GM18520 (cell line): ENCODE results near the gene DPH1.
"Not testable (repeated sequence)": the region's sequence is repeated elsewhere in the genome, so short reads cannot be mapped to it uniquely, and the experiment has no call there.

Experiments used
- ATAC-seq: cut with Tn5 transposase; IDR thresholded peaks from one replicate; pipeline ENCODE4 v1.9.1; 2021; ENCODE audit not compliant: unreplicated experiment

Gene DPH1

GRCh38 chr17:2008332-2009126 lies 21.4 kb upstream of the DPH1 start:
- ATAC-seq, result no peak

GRCh38 chr17:2009737-2010136 lies 20.2 kb upstream of the DPH1 start:
- ATAC-seq, result no peak

- ATAC-seq, result no peak
Observed at GRCh38 chr17:2011411-2012371, 18.3 kb upstream of the DPH1 start.

- no peak for ATAC-seq
Observed at GRCh38 chr17:2012499-2012898, 17.5 kb upstream of the DPH1 start.

- ATAC-seq, result not testable (repeated sequence)
Observed at GRCh38 chr17:2013220-2013993, 16.5 kb upstream of the DPH1 start.

- ATAC-seq, result no peak
Observed at GRCh38 chr17:2013994-2014317, 16.0 kb upstream of the DPH1 start.

- no peak for ATAC-seq
Observed at GRCh38 chr17:2015314-2015713, 14.6 kb upstream of the DPH1 start.

- ATAC-seq, result no peak
Observed at GRCh38 chr17:2016494-2016893, 13.5 kb upstream of the DPH1 start.

GRCh38 chr17:2017274-2017941 lies 12.5 kb upstream of the DPH1 start:
- ATAC-seq, result no peak

- no peak for ATAC-seq
Observed at GRCh38 chr17:2018716-2019510, 11.0 kb upstream of the DPH1 start.

- ATAC-seq, result no peak
Observed at GRCh38 chr17:2019723-2020122, 10.2 kb upstream of the DPH1 start.

GRCh38 chr17:2020721-2021120 lies 9.2 kb upstream of the DPH1 start:
- no peak for ATAC-seq

GRCh38 chr17:2022647-2023240 lies 7.2 kb upstream of the DPH1 start:
- ATAC-seq, result no peak

GRCh38 chr17:2023256-2023655 lies 6.7 kb upstream of the DPH1 start:
- no peak for ATAC-seq

- no peak for ATAC-seq
Observed at GRCh38 chr17:2023692-2024571, 6.0 kb upstream of the DPH1 start.

GRCh38 chr17:2024572-2025219 lies 5.3 kb upstream of the DPH1 start:
- no peak for ATAC-seq

- ATAC-seq, result no peak
Observed at GRCh38 chr17:2025220-2025621, 4.7 kb upstream of the DPH1 start, which contains the start of gene RTN4RL1. Gene RTN4RL1, minus strand, starts transcription at chr17:2025334. Its CDS starts 469 bp downstream, at chr17:2024865.
